NCI-H446 (cell line): ENCODE measurements around the gene EFCAB6.
A peak's percentile ranks its signal among the peaks of the same experiment; 100 is the strongest.

ENCODE experiments used
- DNase-seq, 2 experiments: peaks; one replicate each; lab custom pipeline; 2025; lab: John Stamatoyannopoulos, UW

EFCAB6 gene

GRCh38 chr22:43812149-43812842, at the start of gene EFCAB6:
Gene EFCAB6, minus strand, starts transcription at chr22:43812305. Its CDS starts 29,987 bp downstream, at chr22:43782318.
- DNase-seq: peak; percentile 85 to 95

GRCh38 chr22:43861529-43861928, 49.4 kb upstream of the EFCAB6 start:
- DNase-seq: no peak

GRCh38 chr22:43860831-43861230, 48.7 kb upstream of the EFCAB6 start:
- DNase-seq: no peak

- no peak for DNase-seq
Measured at GRCh38 chr22:43860126-43860525, 48.0 kb upstream of the EFCAB6 start.

GRCh38 chr22:43859621-43860020, 47.5 kb upstream of the EFCAB6 start:
- DNase-seq: no peak

GRCh38 chr22:43859176-43859575, 47.1 kb upstream of the EFCAB6 start:
- no peak for DNase-seq

- DNase-seq: no peak
Measured at GRCh38 chr22:43858156-43858895, 46.2 kb upstream of the EFCAB6 start.

GRCh38 chr22:43857367-43857766, 45.3 kb upstream of the EFCAB6 start:
- DNase-seq: no peak

- no peak for DNase-seq
Measured at GRCh38 chr22:43855431-43855830, 43.3 kb upstream of the EFCAB6 start.

GRCh38 chr22:43854786-43855271, 42.7 kb upstream of the EFCAB6 start:
- DNase-seq: no peak

GRCh38 chr22:43854121-43854785, 42.1 kb upstream of the EFCAB6 start:
- DNase-seq: no peak

GRCh38 chr22:43853328-43853931, 41.3 kb upstream of the EFCAB6 start:
- DNase-seq: no peak

GRCh38 chr22:43852573-43853327, 40.6 kb upstream of the EFCAB6 start:
- DNase-seq: no peak

GRCh38 chr22:43851979-43852307, 39.8 kb upstream of the EFCAB6 start:
- no peak for DNase-seq

- DNase-seq: no peak
Measured at GRCh38 chr22:43851058-43851978, 39.2 kb upstream of the EFCAB6 start.

- no peak for DNase-seq
Measured at GRCh38 chr22:43850529-43850928, 38.4 kb upstream of the EFCAB6 start.

- no peak for DNase-seq
Measured at GRCh38 chr22:43849731-43850130, 37.6 kb upstream of the EFCAB6 start.

- DNase-seq: peak; percentile 39 to 79
Measured at GRCh38 chr22:43848366-43849171, 36.5 kb upstream of the EFCAB6 start.

GRCh38 chr22:43847376-43848289, 35.5 kb upstream of the EFCAB6 start:
- DNase-seq: no peak
